Neural cell (in vitro differentiated cells): ENCODE data around the gene ZNF428. TPM values are rescaled to one million over a fixed set of nuclear protein-coding genes. Genes with fewer than 3 reads are reported as not detected.

ENCODE experiments used
- H2AFZ ChIP-seq: fragments of 200-600, 300-800 bp; sonication (generic), shearing (Covaris generic); 2 replicates; pipeline ENCODE4 v1.6.0; 2014; ENCODE audit warnings: low read depth, mild to moderate bottlenecking, antibody characterized with exemption, low read length, moderate library complexity
- H3F3A ChIP-seq: fragments of 200-600 bp; shearing (Covaris generic); 2 replicates; pipeline ENCODE4 v1.6.1; 2016; ENCODE audit warnings: mild to moderate bottlenecking, moderate library complexity, mixed read lengths, antibody characterized with exemption, low read length; ENCODE audit not compliant: insufficient read depth, poor library complexity, severe bottlenecking
- H3K27ac ChIP-seq: fragments of 200-600, 300-800 bp; sonication (generic), shearing (Covaris generic); 2 replicates; pipeline ENCODE4 v1.5.1; 2014; ENCODE audit warnings: mild to moderate bottlenecking, low read length, moderate library complexity
- H3K27me3 ChIP-seq: fragments of 300-800, 200-600 bp; sonication (generic), shearing (Covaris generic); 2 replicates; pipeline ENCODE4 v1.6.0; 2014; ENCODE audit warnings: mild to moderate bottlenecking, low read depth, low read length, moderate library complexity; ENCODE audit not compliant: insufficient read depth
- H3K36me3 ChIP-seq: fragments of 300-800, 200-600 bp; sonication (generic), shearing (Covaris generic); 2 replicates; pipeline ENCODE4 v1.5.1; 2014; ENCODE audit warnings: mild to moderate bottlenecking, antibody characterized with exemption, low read length, moderate library complexity; ENCODE audit not compliant: insufficient read depth
- H3K4me2 ChIP-seq: fragments of 300-800, 200-600 bp; sonication (generic), shearing (Covaris generic); 2 replicates; pipeline ENCODE4 v1.6.0; 2014; ENCODE audit warnings: mild to moderate bottlenecking, low read length
- H3K4me3 ChIP-seq: fragments of 300-800, 200-600 bp; sonication (generic), shearing (Covaris generic); 2 replicates; pipeline ENCODE4 v1.5.1; 2014; ENCODE audit warnings: mild to moderate bottlenecking, low read length, moderate library complexity
- H3K79me2 ChIP-seq: fragments of 200-600 bp; shearing (Covaris generic); replicated peaks from 2 replicates; pipeline ENCODE4 v1.6.0; 2014; ENCODE audit warnings: mild to moderate bottlenecking, low read length, moderate library complexity; ENCODE audit not compliant: insufficient read depth
- H3K9ac ChIP-seq: fragments of 300-800, 200-600 bp; sonication (generic), shearing (Covaris generic); 2 replicates; pipeline ENCODE4 v1.6.1; 2016; ENCODE audit warnings: mild to moderate bottlenecking, low read length, mixed read lengths
- H3K9me2 ChIP-seq: fragments of 200-600 bp; shearing (Covaris generic); 2 replicates; pipeline ENCODE4 v1.6.1; 2016; ENCODE audit warnings: mild to moderate bottlenecking, low read length, mixed read lengths; ENCODE audit not compliant: insufficient read depth
- H3K9me3 ChIP-seq: fragments of 200-600, 300-800 bp; sonication (generic), shearing (Covaris generic); 2 replicates; pipeline ENCODE4 v1.6.1; 2016; ENCODE audit warnings: mild to moderate bottlenecking, mixed run types, low read length, moderate library complexity, mixed read lengths
- H4K20me1 ChIP-seq: fragments of 200-600 bp; shearing (Covaris generic); 2 replicates; pipeline ENCODE4 v1.6.1; 2016; ENCODE audit warnings: mild to moderate bottlenecking, mixed run types; ENCODE audit not compliant: insufficient read depth
- EP300 ChIP-seq: fragments of 450-650 bp; conservative IDR thresholded peaks from 2 replicates; pipeline ENCODE4 v1.6.1; 2014; ENCODE audit warnings: antibody characterized with exemption, mild to moderate bottlenecking, moderate library complexity; ENCODE audit not compliant: poor library complexity, severe bottlenecking
- EZH2 ChIP-seq: fragments of 200-600, 300-800 bp; shearing (Covaris generic), sonication (generic); IDR thresholded peaks from 2 replicates; pipeline ENCODE4 v1.6.1; 2014; ENCODE audit warnings: antibody characterized with exemption, low read length, borderline replicate concordance, mild to moderate bottlenecking; ENCODE audit not compliant: insufficient read depth, poor library complexity, severe bottlenecking
- MXI1 ChIP-seq: fragments of 450-650 bp; conservative IDR thresholded peaks from 2 replicates; pipeline ENCODE4 v1.6.1; 2014; ENCODE audit warnings: antibody characterized with exemption, mild to moderate bottlenecking; ENCODE audit not compliant: poor library complexity, severe bottlenecking
- POLR2AphosphoS5 ChIP-seq: IDR thresholded peaks from 2 replicates; pipeline ENCODE4 v1.6.1; 2012
- RAD21 ChIP-seq: fragments of 450-650 bp; conservative IDR thresholded peaks from 2 replicates; pipeline ENCODE4 v1.6.1; 2014; ENCODE audit warnings: antibody characterized with exemption, mild to moderate bottlenecking, moderate library complexity
- SMC3 ChIP-seq: fragments of 450-650 bp; conservative IDR thresholded peaks from 2 replicates; pipeline ENCODE4 v1.6.1; 2014; ENCODE audit warnings: antibody characterized with exemption, mild to moderate bottlenecking, moderate library complexity; ENCODE audit not compliant: poor library complexity
- TAF1 ChIP-seq: IDR thresholded peaks from 2 replicates; pipeline ENCODE4 v1.6.1; 2012; ENCODE audit warnings: low read depth
- polyA plus RNA-seq: library from polyadenylated mRNA; depleted of rRNA; stranded (reverse); fragments of >200 nt; gene quantifications from 2 replicates; pipeline ENCODE4 v1.2.3, GENCODE V29; 2014
- TF ChIP-seq, protein P1 (sequence below): fragments of 450-650 bp; IDR thresholded peaks from 2 replicates; pipeline ENCODE4 v1.5.1; 2014; ENCODE audit warnings: antibody characterized with exemption, mild to moderate bottlenecking, moderate library complexity; ENCODE audit not compliant: poor library complexity, severe bottlenecking
- TF ChIP-seq, protein P2 (sequence below): IDR thresholded peaks from 2 replicates; pipeline ENCODE4 v1.6.1; 2012; ENCODE audit warnings: borderline replicate concordance

The ZNF428 gene
- polyA plus RNA-seq, 1 donor from 2014 or later, result 1,008 TPM

DNA sequence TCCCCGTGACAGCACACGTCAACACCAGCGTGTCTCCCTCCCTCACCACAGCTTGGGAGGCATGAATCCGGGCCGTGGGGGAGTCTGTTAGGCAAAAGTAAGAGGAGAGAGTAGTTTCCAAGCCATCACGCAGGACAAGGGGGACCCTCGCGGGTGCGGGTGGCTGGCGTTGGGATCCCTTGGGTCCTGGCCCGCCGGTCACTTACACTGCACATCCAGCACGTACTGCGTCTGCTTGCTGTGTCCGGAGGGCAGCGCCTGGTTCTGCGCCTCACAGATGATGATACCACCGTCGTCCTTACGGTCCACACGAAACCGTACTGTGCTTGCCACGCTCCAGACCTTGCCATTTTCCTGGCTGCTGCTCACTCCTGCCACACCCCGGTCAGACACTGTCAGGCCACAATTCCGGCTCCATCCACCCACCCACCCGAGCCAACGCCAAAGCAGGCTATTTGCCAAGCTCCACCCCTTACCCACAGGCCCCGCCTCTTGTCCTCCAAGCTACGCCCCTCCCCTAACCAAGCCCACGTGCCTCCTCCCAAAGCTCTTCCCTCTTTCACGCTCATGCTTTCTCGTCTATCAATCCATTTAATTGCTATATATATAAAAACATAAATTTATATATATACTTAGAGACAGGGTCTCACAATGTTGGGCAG lies 6.6 kb upstream of the ZNF428 start:
- Histone ChIP-seq H3K79me2 (peaks cover 22% of the 10 kb centered on the region), H3K9me3 (no peaks in the 10 kb centered on the region), H3K9ac (no peak overlapping the region), H3K27ac (no peak overlapping the region), H3K36me3 (no peaks in the 10 kb centered on the region), H4K20me1 (no peaks in the 10 kb centered on the region), H3F3A (no peaks in the 10 kb centered on the region), H3K9me2 (no peaks in the 10 kb centered on the region), H3K4me3 (no peak overlapping the region), H3K4me2 (no peak overlapping the region), H3K27me3 (no peaks in the 10 kb centered on the region), H2AFZ (no peak overlapping the region)
- TF ChIP-seq RAD21, result no peak
- TF ChIP-seq TAF1, result no peak
- TF ChIP-seq EP300, result no peak

DNA sequence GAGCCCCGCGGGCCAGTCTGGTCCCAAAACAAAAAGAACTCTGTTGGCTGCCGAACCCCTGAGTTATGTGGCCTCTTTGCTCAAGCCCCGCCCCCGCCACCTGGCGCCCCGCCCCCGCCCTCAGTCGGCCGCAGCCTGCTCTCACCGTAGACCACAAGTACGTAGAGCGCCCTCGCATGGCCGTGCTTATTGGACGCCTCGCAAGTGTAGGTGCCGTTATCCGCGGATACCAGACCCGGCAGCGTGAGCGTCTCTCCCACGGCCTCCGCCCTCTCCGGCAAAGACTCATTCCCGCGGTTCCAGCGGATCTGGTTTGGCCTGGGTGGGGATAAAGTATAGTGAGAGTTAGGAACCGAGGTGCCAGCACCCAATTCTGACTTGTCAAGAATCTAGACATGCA lies 5.5 kb upstream of the ZNF428 start:
- H3K27ac ChIP-seq, result no peak overlapping the region
- no peaks in the 10 kb centered on the region for H4K20me1 ChIP-seq
- no peaks in the 10 kb centered on the region for H3K9me3 ChIP-seq
- H3F3A ChIP-seq, result peaks cover 9% of the 10 kb centered on the region
- no peak overlapping the region for H3K9ac ChIP-seq
- no peak overlapping the region for H2AFZ ChIP-seq
- no peaks in the 10 kb centered on the region for H3K9me2 ChIP-seq
- H3K27me3 ChIP-seq, result no peaks in the 10 kb centered on the region
- H3K4me3 ChIP-seq, result no peak overlapping the region
- no peaks in the 10 kb centered on the region for H3K36me3 ChIP-seq
- H3K79me2 ChIP-seq, result peaks cover 17% of the 10 kb centered on the region
- TF ChIP-seq SMC3, result no peak
- TF ChIP-seq, protein P1, sequence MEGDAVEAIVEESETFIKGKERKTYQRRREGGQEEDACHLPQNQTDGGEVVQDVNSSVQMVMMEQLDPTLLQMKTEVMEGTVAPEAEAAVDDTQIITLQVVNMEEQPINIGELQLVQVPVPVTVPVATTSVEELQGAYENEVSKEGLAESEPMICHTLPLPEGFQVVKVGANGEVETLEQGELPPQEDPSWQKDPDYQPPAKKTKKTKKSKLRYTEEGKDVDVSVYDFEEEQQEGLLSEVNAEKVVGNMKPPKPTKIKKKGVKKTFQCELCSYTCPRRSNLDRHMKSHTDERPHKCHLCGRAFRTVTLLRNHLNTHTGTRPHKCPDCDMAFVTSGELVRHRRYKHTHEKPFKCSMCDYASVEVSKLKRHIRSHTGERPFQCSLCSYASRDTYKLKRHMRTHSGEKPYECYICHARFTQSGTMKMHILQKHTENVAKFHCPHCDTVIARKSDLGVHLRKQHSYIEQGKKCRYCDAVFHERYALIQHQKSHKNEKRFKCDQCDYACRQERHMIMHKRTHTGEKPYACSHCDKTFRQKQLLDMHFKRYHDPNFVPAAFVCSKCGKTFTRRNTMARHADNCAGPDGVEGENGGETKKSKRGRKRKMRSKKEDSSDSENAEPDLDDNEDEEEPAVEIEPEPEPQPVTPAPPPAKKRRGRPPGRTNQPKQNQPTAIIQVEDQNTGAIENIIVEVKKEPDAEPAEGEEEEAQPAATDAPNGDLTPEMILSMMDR, result no peak
- no peak for TF ChIP-seq MXI1
- no peak overlapping the region for H3K4me2 ChIP-seq

DNA sequence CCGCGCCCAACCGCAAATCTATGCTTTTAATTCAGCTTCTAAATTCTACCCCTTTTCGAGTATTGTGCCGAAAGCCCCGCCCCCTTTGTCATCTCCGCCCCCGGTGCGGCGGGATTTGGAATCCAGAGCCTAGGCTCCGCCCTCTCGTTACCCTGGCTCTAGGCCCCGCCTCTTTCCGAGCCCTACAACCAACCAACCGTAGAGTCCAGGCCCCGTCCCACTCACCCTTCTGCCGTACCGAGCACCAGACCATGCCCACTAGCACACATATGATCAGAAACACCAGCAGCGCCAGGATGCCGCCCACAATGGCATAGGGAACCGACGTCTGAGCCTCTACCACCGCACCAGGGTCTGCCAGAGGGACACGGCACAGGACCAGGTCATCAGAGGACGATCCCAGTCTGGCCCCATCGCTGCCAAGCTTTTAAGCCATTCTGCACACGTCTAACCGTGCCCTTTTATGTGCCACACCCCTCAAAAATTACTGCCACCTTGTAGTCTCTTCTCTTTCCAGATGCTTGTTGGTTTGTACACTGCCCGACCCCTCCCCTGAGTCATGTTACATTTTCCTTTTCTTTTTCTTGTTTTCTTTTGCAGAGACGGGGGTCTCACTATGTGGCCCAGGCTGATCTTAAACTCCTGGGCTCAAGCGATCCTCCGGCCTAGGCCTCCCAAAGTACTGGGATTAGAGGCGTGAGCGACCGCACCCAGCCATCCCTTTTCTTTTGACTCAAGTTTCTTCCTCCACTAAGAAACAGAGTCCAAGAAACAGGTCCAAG lies 4.7 kb upstream of the ZNF428 start:
- TF ChIP-seq MXI1 (no peak), RAD21 (no peak), EZH2 (no peak), TAF1 (no peak), POLR2AphosphoS5 (no peak), EP300 (no peak), SMC3 (no peak)
- TF ChIP-seq, protein P2, sequence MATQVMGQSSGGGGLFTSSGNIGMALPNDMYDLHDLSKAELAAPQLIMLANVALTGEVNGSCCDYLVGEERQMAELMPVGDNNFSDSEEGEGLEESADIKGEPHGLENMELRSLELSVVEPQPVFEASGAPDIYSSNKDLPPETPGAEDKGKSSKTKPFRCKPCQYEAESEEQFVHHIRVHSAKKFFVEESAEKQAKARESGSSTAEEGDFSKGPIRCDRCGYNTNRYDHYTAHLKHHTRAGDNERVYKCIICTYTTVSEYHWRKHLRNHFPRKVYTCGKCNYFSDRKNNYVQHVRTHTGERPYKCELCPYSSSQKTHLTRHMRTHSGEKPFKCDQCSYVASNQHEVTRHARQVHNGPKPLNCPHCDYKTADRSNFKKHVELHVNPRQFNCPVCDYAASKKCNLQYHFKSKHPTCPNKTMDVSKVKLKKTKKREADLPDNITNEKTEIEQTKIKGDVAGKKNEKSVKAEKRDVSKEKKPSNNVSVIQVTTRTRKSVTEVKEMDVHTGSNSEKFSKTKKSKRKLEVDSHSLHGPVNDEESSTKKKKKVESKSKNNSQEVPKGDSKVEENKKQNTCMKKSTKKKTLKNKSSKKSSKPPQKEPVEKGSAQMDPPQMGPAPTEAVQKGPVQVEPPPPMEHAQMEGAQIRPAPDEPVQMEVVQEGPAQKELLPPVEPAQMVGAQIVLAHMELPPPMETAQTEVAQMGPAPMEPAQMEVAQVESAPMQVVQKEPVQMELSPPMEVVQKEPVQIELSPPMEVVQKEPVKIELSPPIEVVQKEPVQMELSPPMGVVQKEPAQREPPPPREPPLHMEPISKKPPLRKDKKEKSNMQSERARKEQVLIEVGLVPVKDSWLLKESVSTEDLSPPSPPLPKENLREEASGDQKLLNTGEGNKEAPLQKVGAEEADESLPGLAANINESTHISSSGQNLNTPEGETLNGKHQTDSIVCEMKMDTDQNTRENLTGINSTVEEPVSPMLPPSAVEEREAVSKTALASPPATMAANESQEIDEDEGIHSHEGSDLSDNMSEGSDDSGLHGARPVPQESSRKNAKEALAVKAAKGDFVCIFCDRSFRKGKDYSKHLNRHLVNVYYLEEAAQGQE, result no peak
- TF ChIP-seq, protein P1, result no peak
- Histone ChIP-seq H3K9ac (no peak overlapping the region), H3K36me3 (no peaks in the 10 kb centered on the region), H3K79me2 (peaks cover 11% of the 10 kb centered on the region), H3K4me2 (no peak overlapping the region), H2AFZ (no peak overlapping the region), H3K27ac (no peak overlapping the region), H3K9me2 (no peaks in the 10 kb centered on the region), H3K4me3 (no peak overlapping the region), H3F3A (peaks cover 9% of the 10 kb centered on the region), H4K20me1 (no peaks in the 10 kb centered on the region), H3K9me3 (no peaks in the 10 kb centered on the region), H3K27me3 (no peaks in the 10 kb centered on the region)
